Breast epithelium (tissue), 3 donors: ENCODE data around the gene SDS.

Source experiments
- CTCF ChIP-seq, 3 donors: fragments of 450-650 bp; IDR thresholded peaks; one replicate each; pipeline ENCODE4 v1.5.1; 2016 to 2017; ENCODE audit warnings: antibody characterized with exemption in 3 of 3, mild to moderate bottlenecking in 3 of 3, moderate library complexity in 3 of 3
- POLR2A ChIP-seq: fragments of 450-650 bp; IDR thresholded peaks from one replicate; pipeline ENCODE4 v1.6.1; 2016; ENCODE audit warnings: antibody characterized with exemption, mild to moderate bottlenecking, moderate library complexity
- POLR2AphosphoS5 ChIP-seq, 3 donors: sonication (generic); formaldehyde crosslinking; IDR thresholded peaks; one replicate each; pipeline ENCODE4 v1.6.1; 2017; ENCODE audit warnings: antibody characterized with exemption in 3 of 3

- TF ChIP-seq CTCF (IDR thresholded peaks at IDR 0.05) (no peak), POLR2A (no peak), POLR2AphosphoS5 (IDR thresholded peaks at IDR 0.05) (no peak)
Measured at GRCh38 chr12:113449299-113449698, 45.6 kb upstream of the SDS start.
